Adrenal gland (tissue), 12 donors: ENCODE measurements around the gene C3orf20. TPM values are rescaled to one million over a fixed set of nuclear protein-coding genes. Genes with fewer than 3 reads are reported as not detected.

Experiments used
- DNase-seq, 7 donors: peaks; one replicate each; pipeline ENCODE4 v3.0.0-alpha.2; 2019 to 2020
- H3K27ac ChIP-seq, 5 donors: fragments of 200-600 bp; sonication (generic) in 4 of 5; 1 replicate in 3 of 5; 2 replicates in 2 of 5; pipeline versions ENCODE4 v1.5.1 to v1.8.0; 2016 to 2020; ENCODE audit warnings: mild to moderate bottlenecking in 1 of 5
- H3K27me3 ChIP-seq: fragments of 200-600 bp; 2 replicates; pipeline ENCODE4 v1.8.0; 2021
- H3K36me3 ChIP-seq, 2 donors: fragments of 200-600 bp; replicated peaks in 1 of 2; 1 replicate in 1 of 2; 2 replicates in 1 of 2; pipeline versions ENCODE4 v1.5.1 to v1.8.0; 2018 to 2022
- H3K4me1 ChIP-seq, 2 donors: fragments of 200-600 bp; replicated peaks in 1 of 2; 1 replicate in 1 of 2; 2 replicates in 1 of 2; pipeline versions ENCODE4 v1.5.1 to v1.8.0; 2018 to 2021
- H3K4me3 ChIP-seq, 4 donors: fragments of 200-600 bp; sonication (generic) in 3 of 4; one replicate each; pipeline ENCODE4 v1.5.1; 2016 to 2018
- H3K9me3 ChIP-seq, 3 donors: fragments of 200-600 bp; sonication (generic) in 1 of 3; replicated peaks in 1 of 3; 1 replicate in 2 of 3; 2 replicates in 1 of 3; pipeline versions ENCODE4 v1.5.1 to v1.8.0; 2016 to 2021
- POLR2A ChIP-seq, 2 donors: fragments of 450-650 bp; IDR thresholded peaks; one replicate each; pipeline ENCODE4 v1.6.1; 2017; ENCODE audit warnings: antibody characterized with exemption in 2 of 2, mild to moderate bottlenecking in 2 of 2, moderate library complexity in 1 of 2
- WGBS, 4 donors: extraction: QIAGEN DNeasy Blood & Tissue Kit in 2 of 4; methylation state at CpG; one replicate each; pipeline versions ENCODE4 v1.1.5 to v1.1.7; 2013 to 2017; 5-methylcytosine and 5-hydroxymethylcytosine counted together
- intact Hi-C, 2 donors: fragments of 100-400 bp; cut with DNase I; formaldehyde crosslinking; loops; one replicate each; pipeline versions ENCODE4 v1.14.1 to v1.15.0; 2022 to 2023
- polyA plus RNA-seq, 3 donors: library from polyadenylated mRNA; stranded (reverse); fragments of 200-250 nt in 2 of 3; fragments of 350-450 nt in 1 of 3; fragmentation: Illumina TruSeq in 1 of 3; extraction: RNeasy Lipid Tissue Mini Kit (QIAGEN cat#74804) in 1 of 3; gene quantifications; one replicate each; pipeline ENCODE4 v1.2.3, GENCODE V29; 2013 to 2014
- total RNA-seq, 9 donors: library from RNA; depleted of rRNA in 4 of 9; stranded (reverse); fragments of >200 nt in 4 of 9; fragments of 120-200 nt in 1 of 9; fragmentation: NEBNext Ultra II Directional in 1 of 9; extraction: Animal tissue kit (Norgen Biotek cat#: 25700) in 1 of 9; gene quantifications; one replicate each; pipeline versions ENCODE4 v1.1.0 to v1.2.4, GENCODE V29; 2013 to 2023
- TF ChIP-seq, protein P1 (sequence below), 6 experiments: fragments of 450-650 bp in 4 of 6; fragments of 200-600 bp in 2 of 6; sonication (generic) in 1 of 6; IDR thresholded peaks; 1 replicate in 5 of 6; 2 replicates in 1 of 6; pipeline versions ENCODE4 v1.5.1 to v1.8.0; 2016 to 2021; ENCODE audit warnings: antibody characterized with exemption in 6 of 6, mild to moderate bottlenecking in 2 of 6, moderate library complexity in 1 of 6
- donor health status: healthy with polysubstance abuse.
- donor health status: Bipolar disorder and iron deficiency.
- donor health status: DM: yes; HTN: yes; CAD: no.
- donor health status: DM: no; HTN: no; CAD: no.
- donor health status: DM: no; HTN: no; CAD: no.
- donor health status: DM: yes; HTN: yes; CAD: no.

C3orf20 gene
- total and polyA plus RNA-seq, 12 donors, result 0.07 to 0.39 TPM; not detected in 10

DNA sequence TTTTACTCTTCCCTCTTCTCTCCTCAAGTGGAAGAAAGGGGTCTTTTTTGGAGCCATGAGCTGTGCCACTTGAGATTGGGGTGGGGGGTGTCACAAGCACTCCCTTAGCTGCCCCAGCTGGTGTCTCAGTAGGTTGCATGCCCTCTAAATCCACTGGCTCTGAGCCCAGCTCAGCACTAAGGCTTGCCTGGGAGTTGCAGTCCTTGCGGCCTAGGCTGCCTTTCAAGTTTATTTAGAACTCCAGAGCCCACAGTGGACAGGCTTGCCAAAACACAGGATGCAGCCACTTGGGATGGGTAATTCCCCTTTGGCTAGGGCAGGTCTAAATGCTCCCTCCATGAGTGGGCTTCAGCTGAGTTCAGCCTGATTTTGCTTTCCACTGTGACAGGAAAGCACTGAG is 24.7 kb downstream of the C3orf20 start:
- DNase-seq, result no peak
- no peaks in the 10 kb centered on the region for H3K27me3 ChIP-seq
- no peak overlapping the region for H3K4me3 ChIP-seq
- no peak for TF ChIP-seq POLR2A (IDR thresholded peaks at IDR 0.05)
- TF ChIP-seq, protein P1, sequence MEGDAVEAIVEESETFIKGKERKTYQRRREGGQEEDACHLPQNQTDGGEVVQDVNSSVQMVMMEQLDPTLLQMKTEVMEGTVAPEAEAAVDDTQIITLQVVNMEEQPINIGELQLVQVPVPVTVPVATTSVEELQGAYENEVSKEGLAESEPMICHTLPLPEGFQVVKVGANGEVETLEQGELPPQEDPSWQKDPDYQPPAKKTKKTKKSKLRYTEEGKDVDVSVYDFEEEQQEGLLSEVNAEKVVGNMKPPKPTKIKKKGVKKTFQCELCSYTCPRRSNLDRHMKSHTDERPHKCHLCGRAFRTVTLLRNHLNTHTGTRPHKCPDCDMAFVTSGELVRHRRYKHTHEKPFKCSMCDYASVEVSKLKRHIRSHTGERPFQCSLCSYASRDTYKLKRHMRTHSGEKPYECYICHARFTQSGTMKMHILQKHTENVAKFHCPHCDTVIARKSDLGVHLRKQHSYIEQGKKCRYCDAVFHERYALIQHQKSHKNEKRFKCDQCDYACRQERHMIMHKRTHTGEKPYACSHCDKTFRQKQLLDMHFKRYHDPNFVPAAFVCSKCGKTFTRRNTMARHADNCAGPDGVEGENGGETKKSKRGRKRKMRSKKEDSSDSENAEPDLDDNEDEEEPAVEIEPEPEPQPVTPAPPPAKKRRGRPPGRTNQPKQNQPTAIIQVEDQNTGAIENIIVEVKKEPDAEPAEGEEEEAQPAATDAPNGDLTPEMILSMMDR (IDR thresholded peaks at IDR 0.05), result no peak
- H3K4me1 ChIP-seq, result no peaks in the 10 kb centered on the region
- intact Hi-C loops, result no loop called here
- 71 to 86% (median 82%) methylated on average over 1 of the region's 1 CpG for WGBS, 4 donors
- H3K27ac ChIP-seq, result no peak overlapping the region
- no peaks in the 10 kb centered on the region for H3K36me3 ChIP-seq
- H3K9me3 ChIP-seq, result no peaks in the 10 kb centered on the region

DNA sequence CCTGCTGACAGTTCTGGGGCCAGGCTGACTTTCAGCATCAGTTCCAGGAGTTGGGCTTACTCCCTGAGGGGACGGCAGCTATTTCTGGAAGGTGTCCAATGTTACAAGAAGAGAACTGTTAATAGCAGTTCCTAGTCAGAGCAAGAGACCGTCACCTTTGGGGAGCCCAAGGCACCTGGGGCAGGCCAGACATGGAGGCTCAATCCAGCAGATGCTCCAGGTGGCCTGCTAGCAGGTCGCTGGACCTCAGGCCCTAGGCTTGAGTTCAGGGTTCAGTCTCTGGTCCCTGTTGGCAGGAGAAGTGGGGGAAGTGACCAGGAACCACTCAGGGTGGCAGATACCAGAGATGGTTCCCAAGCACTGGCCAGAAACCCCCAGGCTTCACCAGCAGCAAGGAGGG is 25.9 kb downstream of the C3orf20 start:
- Histone ChIP-seq H3K4me3 (no peak overlapping the region), H3K27me3 (no peaks in the 10 kb centered on the region), H3K4me1 (no peaks in the 10 kb centered on the region), H3K27ac (no peak overlapping the region), H3K9me3 (no peaks in the 10 kb centered on the region), H3K36me3 (no peaks in the 10 kb centered on the region)
- 67 to 93% (median 84%) methylated on average over 3 of the region's 3 CpGs for WGBS, 4 donors
- TF ChIP-seq, protein P1 (IDR thresholded peaks at IDR 0.05), result no peak
- TF ChIP-seq POLR2A (IDR thresholded peaks at IDR 0.05), result no peak
- intact Hi-C loops, result no loop called here
- DNase-seq, result no peak

GRCh38 chr3:14701676-14702075 is 26.7 kb downstream of the C3orf20 start:
- TF ChIP-seq, protein P1 (IDR thresholded peaks at IDR 0.05), result no peak
- TF ChIP-seq POLR2A (IDR thresholded peaks at IDR 0.05), result no peak
- H3K4me1 ChIP-seq, result no peaks in the 10 kb centered on the region
- intact Hi-C loops, result no loop called here
- no peak overlapping the region for H3K4me3 ChIP-seq
- 79 to 96% (median 85%) methylated on average over 4 of the region's 4 CpGs for WGBS, 4 donors
- H3K27ac ChIP-seq, result no peak overlapping the region
- H3K27me3 ChIP-seq, result no peaks in the 10 kb centered on the region
- H3K36me3 ChIP-seq, result no peaks in the 10 kb centered on the region
- no peak for DNase-seq
- no peaks in the 10 kb centered on the region for H3K9me3 ChIP-seq

DNA sequence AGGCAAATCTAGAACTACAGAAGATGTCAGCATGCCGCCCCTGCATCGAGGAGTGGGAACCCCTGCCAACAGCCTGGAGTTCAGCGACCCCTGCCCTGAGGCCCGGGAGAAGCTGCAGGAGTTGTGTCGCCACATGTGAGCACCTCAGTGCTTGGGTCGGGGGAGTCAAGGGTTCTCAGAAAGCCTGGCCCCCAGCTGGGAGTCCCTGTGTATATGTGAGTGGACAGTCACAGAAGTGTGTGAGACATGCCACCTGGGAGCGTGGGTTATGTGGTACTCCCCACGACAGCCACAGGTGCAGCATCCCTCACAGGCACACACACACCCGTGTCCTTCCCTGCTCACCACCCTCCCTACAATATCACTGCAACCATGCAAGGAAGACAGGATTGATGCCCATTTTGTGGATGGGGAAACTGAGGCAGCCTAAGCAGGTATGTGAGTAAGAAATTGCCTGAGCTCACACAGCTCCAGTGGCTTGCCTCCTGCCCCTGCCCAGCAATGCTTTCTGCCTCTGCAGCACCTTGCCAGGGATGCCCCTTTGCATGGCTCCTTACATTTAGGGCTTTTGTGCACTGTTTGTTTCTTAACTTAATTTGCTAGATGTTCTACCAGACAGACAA is 28.3 kb downstream of the C3orf20 start:
- 67 to 84% (median 83%) methylated on average over 1 to 9 of the region's 9 CpGs for WGBS, 4 donors
- H3K27ac ChIP-seq, result no peak overlapping the region
- H3K9me3 ChIP-seq, result no peaks in the 10 kb centered on the region
- TF ChIP-seq, protein P1 (IDR thresholded peaks at IDR 0.05), result no peak
- no peak for TF ChIP-seq POLR2A (IDR thresholded peaks at IDR 0.05)
- no peak overlapping the region for H3K4me3 ChIP-seq
- no peaks in the 10 kb centered on the region for H3K36me3 ChIP-seq
- intact Hi-C loops, result no loop called here
- no peaks in the 10 kb centered on the region for H3K4me1 ChIP-seq
- DNase-seq, result no peak
- H3K27me3 ChIP-seq, result no peaks in the 10 kb centered on the region
